SHP77 (cell line): ENCODE results near the gene AHI1.

Experiments used
- DNase-seq, 2 experiments: peaks; one replicate each; lab custom pipeline; 2025; lab: John Stamatoyannopoulos, UW

Gene AHI1

GRCh38 chr6:135497412-135498184 is at the start of gene AHI1:
TSS of gene AHI1 (minus strand) at chr6:135497740. CDS start at chr6:135492237, 5,503 bp downstream.
- peak; percentile 88 to 96 for DNase-seq

- no peak for DNase-seq
Measured at GRCh38 chr6:135546680-135547418, 49.3 kb upstream of the AHI1 start.

GRCh38 chr6:135546206-135546605 is 48.7 kb upstream of the AHI1 start:
- DNase-seq, result no peak

GRCh38 chr6:135540207-135540840 is 42.8 kb upstream of the AHI1 start:
- peak in 1 of 2 experiments; percentile 4 for DNase-seq

GRCh38 chr6:135537741-135538301 is 40.3 kb upstream of the AHI1 start:
- no peak for DNase-seq

GRCh38 chr6:135535989-135536414 is 38.5 kb upstream of the AHI1 start:
- peak; percentile 52 to 59 for DNase-seq

GRCh38 chr6:135534773-135535380 is 37.3 kb upstream of the AHI1 start:
- DNase-seq, result no peak

GRCh38 chr6:135532559-135532958 is 35.0 kb upstream of the AHI1 start:
- DNase-seq, result no peak

- DNase-seq, result no peak
Measured at GRCh38 chr6:135531954-135532490, 34.5 kb upstream of the AHI1 start.

GRCh38 chr6:135530113-135530512 is 32.6 kb upstream of the AHI1 start:
- no peak for DNase-seq

- no peak for DNase-seq
Measured at GRCh38 chr6:135527960-135528249, 30.4 kb upstream of the AHI1 start.

- DNase-seq, result no peak
Measured at GRCh38 chr6:135527116-135527959, 29.8 kb upstream of the AHI1 start.

- DNase-seq, result no peak
Measured at GRCh38 chr6:135525594-135525993, 28.1 kb upstream of the AHI1 start.

- no peak for DNase-seq
Measured at GRCh38 chr6:135522965-135523692, 25.6 kb upstream of the AHI1 start.

GRCh38 chr6:135521431-135521830 is 23.9 kb upstream of the AHI1 start:
- DNase-seq, result no peak

- DNase-seq, result no peak
Measured at GRCh38 chr6:135520781-135521180, 23.2 kb upstream of the AHI1 start.

- no peak for DNase-seq
Measured at GRCh38 chr6:135519348-135519747, 21.8 kb upstream of the AHI1 start.

- DNase-seq, result no peak
Measured at GRCh38 chr6:135517527-135517926, 20.0 kb upstream of the AHI1 start.

GRCh38 chr6:135514706-135515105 is 17.2 kb upstream of the AHI1 start:
- no peak for DNase-seq

GRCh38 chr6:135506270-135506997 is 8.9 kb upstream of the AHI1 start:
- peak; percentile 34 to 59 for DNase-seq
